Measurements from ENCODE around the gene PPP2R5C.
A peak's percentile ranks its signal among the peaks of the same experiment; 100 is the strongest.
"Not testable (repeated sequence)": the region's sequence is repeated elsewhere in the genome, so short reads cannot be mapped to it uniquely, and the experiment has no call there.

The PPP2R5C gene

DNA sequence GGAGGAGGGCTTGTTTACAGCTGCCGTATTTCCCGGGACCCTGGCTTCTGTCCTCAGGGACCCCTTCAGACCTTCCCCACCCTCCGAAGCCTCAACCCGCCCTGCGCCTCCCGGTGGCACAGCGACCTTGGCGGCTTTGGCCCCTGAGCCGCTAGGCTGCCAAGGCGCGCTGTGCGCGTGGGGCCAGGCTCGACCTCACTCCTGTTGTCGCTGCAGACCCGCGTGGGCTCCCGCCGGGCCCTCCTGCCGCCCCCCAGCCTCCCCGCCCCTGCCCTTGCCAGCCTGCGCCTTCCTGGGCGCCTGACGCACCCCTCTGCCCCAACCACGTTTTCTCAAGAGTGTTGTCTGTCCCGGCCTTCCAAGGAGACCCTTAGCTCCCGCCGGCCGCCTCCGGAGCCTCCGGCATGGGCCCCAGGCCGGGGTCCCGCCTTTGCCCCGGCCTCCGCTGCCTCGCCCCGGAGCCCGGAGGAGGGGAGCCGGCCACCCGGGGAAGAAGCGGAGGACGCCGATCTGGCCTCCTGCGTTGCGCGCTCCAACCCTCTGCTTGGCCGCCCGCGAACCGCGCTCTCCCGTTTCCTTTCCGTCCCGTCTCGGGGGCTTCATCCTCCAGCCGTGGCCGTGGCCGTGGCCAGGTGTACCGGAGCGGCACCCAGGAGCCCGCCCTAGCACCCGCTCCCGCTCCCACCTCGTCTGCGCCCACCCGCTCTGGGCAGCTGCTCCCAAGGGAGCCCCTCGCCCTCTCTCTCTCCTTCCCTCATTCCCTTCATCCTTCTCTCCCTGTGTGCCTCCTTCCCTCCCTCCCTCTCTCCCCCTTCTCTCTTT, 19.9 kb downstream of the PPP2R5C start:
- peak; percentile 39 for DNase-seq (ENCODE audit: low read depth)

DNA sequence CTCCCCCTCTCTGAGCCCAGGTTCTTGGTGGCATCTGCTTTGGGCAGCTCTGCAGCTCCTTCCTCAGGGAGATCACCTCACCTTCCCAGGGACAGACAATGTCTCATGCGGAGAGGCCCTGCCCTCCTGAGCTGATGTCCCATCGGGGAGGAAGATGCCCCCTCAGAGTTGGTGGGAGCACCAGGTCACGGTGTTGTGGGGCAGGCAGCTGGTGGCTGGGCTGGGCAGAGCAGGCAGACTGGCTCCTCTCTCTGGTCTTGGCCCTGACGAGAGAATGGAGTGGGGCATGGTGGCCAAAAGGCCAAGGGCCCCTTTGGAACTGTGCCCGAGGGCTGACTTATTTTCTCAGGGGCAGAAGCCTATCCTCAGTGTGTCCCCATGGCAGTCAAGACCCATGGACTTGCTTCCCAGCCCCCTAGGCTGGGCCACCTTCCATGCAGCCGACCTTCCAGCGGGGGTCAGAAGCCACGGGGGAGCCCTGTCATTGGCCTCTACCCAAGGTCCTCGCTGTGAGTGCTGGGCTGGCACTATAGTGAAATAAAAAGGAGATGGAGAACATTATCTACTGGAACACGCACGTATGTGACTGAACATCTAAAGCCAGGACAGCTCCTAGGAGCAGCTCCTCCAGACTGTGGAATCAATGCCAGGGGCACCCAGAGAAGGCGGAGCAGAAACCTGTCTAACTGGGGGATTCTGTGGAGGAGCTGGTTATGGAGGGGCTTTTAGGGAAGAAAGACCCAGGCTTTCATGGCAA, 21.9 kb downstream of the PPP2R5C start:
- no peak for DNase-seq (ENCODE audit: low read depth)

DNA sequence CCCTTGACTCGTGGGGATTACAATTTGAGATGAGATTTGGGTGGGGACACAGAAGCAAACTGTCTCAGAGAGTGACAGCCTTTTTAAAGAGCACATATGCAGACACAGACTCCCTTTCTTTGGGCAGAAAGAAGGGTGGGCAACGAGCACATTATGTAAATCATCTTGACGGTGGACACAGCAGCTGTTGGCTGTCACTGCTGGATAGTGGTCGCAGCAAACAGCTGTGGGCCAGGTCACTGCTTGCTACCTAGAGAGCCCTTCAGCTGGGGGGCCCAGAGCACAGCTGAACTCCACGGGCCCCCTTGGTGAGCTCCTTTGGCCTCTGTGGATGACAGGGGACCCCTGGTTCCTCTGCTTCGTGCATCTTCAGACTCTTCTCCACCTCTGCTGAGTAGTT, 23.1 kb downstream of the PPP2R5C start:
- no peak for DNase-seq (ENCODE audit: low read depth)

DNA sequence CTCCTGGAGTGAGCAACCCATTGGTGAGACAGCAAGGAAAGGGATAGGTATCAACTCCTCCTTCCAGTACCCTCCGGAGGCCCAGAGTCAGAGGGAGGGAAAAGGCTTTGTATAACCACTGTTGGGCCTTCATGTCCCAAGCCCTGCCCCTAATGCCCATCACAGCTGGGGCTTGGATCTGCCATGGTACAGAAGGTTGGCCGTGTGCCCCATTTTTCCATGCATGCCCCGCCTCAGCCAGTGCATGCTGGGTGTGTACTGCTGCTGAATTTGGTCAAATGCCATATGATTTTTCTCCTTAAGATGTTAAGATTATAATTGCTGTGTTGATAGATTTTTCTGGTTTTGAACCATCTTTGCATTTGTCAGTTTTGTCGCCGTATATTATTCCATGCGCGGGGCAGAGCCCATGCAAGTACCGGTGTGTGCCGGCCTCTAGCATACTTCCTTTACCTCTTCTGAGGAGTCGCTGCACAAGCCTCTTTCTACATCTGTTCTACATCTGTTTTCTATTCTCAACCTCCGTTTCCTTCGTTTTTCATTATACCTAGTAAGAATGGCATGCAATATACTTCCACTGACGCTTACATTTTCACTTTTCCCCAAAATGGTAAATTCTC, 26.6 kb downstream of the PPP2R5C start:
- DNase-seq (ENCODE audit: low read depth): no peak

DNA sequence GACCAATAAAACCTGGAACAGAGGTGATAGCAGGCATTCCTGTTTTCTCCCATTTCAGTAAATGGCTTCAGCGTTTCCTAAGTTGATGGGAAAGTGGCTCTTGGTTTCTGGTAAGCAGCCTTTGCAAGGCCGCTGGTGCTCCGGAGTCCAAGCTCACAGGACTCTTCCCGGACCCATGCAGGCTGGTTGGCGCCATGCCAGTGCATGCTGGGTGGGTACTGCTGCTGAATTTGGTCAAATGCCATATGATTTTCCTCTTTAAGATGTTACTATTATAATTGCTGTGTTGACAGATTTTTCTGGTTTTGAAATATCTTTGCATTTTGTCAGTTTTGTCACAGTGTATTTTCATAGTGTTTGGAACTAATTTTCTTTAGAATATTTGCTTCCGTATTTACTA, 27.7 kb downstream of the PPP2R5C start:
- DNase-seq (ENCODE audit: low read depth): no peak

DNA sequence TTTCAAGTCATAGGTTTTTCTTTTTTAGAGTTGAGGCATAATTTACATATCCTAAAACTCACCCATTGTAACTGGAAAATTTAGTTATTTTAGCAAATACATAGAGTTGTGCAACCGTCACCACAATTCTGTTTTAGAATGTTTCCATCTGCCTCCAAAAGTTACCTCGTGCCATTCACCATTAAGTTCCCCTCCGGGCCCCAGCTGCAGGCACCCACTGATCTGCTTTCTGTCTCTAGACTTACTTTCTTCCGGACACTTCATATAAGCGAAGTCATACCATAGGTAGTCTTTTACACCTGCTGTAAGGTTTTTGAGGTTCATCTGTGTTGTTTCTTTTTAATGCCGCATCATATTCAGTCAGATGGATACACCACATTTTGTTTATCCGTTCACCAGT, 28.7 kb downstream of the PPP2R5C start:
- no peak for DNase-seq (ENCODE audit: low read depth)

DNA sequence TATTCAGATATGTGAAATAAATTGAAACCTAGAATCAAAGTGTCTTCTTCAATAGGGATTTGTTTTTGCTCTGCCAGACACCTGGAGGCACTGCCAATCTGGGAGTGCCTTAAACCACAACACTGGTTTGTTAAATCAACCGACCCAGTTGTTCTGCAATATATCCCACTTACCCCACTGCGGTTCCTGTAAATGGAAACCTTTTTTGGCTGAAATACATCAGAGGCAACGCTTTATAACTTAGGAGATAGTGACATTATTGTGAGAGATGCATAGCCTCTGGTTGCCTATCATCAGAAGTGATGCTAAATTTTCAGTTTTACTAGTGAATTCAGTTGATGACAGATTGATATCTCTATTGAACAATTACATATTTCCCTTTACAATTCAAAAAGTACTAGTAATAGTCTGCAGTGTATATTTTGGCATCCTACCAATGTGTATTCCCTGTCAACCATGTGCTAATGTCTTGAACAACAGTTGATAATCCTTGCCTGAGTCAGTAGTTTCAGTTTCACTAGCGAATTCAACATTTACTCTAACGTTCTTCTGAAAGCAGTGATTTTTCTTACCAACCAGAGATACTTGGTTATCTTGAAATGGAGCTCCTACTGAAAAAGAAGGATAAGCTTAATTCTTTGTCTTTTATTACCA, 30.5 kb downstream of the PPP2R5C start:
- DNase-seq (ENCODE audit: low read depth): peak; percentile 49

DNA sequence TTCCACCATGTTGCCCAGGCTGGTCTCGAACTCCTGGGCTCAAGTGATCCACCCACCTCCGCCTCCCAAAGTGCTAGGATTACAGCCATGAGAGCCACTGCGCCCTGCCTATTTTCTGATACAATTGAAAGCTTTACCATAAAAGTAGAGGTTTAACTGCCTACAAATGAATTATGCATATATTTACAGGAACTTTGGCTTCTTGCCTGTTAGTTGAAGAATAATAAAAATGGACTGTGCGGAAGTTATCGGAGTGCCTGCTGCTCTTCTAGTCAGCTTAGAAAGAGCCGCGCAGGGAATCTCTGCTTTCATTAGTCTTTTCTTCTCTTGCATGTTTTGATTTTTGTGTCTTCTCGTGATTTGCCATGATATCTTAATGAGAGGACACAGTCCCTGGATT, 34.5 kb downstream of the PPP2R5C start:
- DNase-seq (ENCODE audit: low read depth): no peak

DNA sequence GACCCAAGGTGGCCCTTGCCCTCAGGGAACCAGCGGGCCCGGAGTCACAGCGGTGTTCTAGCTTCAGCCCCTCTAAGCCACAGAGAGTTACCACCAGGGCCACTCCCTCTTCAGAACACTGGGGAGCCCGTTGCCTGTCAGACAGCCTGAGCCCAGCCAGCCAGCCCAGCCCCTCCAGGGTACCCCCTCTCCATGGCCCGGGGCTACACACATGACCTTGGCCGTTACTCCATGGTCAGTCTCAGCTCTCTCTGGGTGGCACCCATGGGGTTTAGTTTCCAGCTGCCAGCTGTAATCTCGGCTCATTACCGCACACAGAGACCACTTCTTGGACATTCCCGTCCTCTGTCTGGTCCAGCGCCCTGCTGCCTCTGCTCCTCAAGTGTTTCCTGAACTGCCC, 35.0 kb downstream of the PPP2R5C start:
- no peak for DNase-seq (ENCODE audit: low read depth)

DNA sequence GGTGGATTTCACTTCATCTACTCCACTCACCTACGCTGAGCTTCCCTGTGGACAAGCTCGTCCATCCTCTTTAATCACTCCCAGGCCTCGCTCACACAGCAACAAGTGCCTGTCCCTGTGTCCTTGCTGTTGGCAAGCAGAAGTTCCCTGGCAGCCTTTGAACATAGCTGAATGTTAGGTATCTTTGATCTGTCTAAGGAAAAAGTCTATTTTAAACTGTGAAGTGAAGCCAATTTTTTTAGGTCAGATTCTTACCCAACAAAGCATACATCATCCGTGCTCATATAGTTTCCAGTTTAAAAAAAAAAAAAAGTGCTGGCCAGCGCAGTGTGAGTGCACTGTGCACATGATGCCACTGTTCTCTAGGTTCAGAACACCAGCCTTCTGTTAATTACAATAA, 36.3 kb downstream of the PPP2R5C start:
- DNase-seq (ENCODE audit: low read depth): no peak

DNA sequence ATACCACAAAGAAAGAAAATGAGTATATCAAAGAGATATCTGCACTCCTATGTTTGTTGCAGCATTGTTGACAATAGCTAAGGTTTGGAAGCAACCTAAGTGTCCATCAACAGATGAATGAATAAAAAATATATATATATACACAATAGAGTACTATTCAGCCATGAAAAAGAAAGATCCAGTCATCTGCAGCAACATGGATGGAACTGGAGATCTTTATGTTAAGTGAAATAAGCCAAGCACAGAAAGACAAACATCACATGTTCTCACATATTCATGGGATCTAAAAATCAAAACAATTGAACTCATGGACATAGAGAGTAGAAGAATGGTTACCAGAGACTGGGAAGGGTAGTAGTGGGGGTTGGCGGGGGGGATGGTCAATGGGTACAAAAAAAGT, 42.9 kb downstream of the PPP2R5C start:
- not testable (repeated sequence) for DNase-seq (ENCODE audit: low read depth)

DNA sequence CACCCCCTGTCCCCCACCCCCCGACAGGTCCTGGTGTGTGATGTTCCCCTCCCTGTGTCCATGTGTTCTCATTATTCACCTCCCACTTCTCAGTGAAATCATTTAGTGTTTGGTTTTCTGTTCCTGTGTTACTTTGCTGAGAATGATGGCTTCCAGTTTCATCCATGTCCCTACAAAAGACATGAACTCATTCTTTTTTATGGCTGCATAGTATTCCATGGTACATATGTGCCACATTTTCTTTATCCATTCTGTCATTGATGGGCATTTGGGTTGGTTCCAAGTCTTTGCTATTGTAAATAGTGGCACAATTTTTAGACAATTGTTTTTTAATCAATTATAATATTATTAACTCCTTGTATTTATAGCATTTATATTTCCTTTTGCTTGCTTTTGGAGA, 44.7 kb downstream of the PPP2R5C start:
- DNase-seq (ENCODE audit: low read depth): not testable (repeated sequence)

DNA sequence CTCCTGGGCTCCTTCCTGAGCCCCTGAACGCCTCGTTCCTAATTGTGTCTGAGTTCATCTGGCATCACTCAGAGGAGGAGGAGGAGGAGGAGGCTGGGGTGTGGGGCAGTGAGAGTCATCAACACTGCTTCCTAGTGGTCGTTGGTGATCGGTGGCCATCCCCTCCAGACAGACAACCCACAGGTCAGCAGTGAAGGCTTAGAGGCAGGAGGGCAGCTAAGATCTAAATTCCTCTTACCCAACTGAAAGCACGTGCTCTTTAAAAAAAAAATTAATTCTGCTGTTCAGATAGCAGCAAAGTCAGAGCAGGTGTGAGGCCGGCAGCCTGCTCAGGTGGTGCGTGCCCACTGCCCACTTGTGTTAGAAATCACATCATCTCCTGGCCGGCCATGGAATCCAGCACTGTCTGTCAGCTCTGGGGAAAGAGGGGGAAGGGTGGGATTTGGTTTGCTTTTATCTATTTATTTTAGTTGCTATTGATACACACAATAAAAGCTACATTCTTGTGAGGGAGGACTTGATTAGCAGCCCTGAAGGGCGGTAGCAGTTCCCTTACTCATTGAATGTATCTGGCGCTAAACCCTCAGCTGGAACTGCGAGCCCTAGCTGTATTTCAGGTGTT, 46.6 kb downstream of the PPP2R5C start:
- DNase-seq (ENCODE audit: low read depth): peak; percentile 27

DNA sequence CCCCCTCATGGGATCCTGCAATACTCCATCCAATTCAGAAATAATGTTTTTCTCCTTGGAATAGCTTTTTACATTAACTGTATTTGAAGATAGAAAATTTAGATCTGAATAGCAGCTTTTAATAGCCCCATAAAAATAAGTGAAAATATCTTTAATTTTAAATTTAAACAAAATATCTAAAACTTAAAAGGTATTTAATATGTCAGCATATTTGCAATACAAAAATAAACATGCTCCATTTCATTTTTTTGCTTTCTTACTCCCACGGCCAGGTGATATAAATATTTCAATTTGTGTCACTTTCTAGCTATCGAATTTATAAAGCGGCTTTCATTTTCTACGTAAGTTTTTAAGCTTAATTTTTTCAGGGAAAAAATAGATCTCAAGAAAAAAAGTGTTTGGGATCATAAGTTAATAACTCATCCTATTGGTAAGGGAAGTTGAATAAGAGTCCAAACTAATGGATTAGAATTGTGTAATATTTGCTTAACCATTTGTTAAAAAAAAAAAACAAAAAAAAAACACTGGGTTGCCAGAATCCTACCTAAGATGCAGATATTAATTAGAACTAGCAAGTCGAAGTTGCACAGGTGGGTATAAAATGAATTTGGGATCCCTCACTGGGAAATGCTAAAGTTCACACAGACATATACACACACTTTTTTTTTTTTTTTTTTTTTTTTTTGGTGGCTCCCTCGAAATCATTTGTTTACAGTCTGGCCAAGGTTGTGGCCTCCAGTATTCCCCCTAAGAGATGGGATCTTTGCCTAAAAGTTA, 47.6 kb downstream of the PPP2R5C start:
- no peak for DNase-seq (ENCODE audit: low read depth)

DNA sequence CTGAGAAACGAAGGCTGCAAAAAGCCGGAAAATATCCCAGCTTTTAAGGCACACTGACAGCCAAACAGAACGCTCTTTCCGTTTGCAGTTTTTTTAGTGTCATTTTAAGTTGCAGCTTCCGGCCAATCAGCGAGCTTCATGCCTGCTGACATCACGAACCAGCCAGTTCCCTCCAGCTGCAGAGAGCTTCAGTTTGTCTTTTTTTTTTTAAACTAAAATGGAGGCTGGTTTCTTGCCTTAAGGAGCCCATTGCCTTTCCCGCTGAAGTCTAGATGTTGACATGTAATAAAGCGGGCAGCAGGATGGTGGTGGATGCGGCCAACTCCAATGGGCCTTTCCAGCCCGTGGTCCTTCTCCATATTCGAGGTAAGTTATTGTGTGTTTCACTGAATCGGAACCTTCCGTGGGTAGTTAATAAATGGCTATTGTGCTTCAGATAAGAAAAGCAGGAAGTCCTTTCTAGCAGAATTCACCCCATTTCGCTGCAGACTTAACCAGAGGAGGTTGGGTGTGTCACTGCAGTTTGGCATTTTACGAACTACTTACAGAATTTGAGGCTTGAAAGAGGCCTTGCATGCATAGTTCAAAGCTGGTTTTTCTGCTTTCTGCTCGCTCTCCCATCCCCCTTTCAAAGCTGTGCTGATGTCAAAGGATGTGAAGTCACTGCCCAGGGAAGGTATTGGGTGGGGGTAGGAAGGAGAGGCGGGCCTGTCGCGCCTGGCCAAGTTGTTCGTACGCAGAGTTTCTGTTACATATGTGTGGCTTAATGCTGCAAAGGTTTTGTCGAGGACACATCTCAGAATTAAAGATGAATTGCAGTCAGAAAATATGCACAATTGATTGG, 48.4 kb downstream of the PPP2R5C start:
- DNase-seq (ENCODE audit: low read depth): peak; percentile 95

DNA sequence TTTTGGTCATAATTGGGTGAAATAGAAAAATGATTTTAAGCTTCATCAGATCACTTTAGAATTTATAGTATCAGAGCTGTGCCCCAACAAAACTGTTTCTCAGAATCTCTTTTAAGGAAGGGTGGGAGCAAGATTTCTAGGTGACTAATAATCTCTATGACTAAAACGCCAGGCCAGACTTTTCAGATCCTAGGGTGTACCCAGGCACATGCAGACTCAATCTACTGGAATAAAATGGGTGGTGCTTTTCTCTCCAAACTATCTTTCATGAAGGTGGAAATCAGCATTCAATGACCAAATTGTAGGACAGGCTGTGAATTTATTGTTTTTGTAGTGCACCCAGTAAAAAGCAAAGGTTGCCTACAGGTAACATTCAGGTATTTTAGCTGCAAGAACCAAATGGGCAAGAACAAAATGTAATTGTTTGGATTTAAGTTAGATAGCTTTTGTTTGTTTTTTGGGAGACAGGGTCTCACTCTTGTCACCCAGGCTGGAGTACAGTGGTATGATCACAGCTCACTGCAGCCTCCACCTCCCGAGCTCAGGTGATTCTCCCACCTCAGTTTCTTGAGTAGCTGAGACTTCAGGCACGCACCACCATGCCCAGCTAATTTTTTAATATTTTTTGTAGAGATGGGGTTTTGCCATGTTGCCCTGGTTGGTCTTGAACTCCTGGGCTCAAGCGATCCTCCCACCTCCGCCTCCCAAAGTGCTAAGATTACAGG, 49.5 kb downstream of the PPP2R5C start:
- DNase-seq (ENCODE audit: low read depth): peak; percentile 42

DNA sequence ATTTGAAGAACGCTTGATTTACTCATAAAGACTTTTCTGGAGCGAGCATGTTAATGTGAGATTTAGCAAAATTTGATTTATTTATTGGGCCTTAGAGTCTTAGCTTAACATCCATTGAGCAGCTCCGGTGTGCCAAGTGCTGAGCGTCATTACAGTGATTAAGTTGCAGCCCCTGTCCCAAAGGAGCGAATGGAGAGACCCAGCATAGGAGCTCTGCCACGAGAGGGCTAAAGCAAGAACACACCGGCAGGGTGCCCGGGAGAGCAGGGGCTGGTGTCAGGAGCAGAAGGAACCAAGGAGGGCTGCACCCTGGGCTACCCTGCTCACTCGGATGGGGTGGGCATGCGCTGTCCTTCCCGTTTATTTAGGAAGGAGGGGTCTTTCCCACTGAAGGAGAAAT, 50.6 kb downstream of the PPP2R5C start:
- no peak for DNase-seq (ENCODE audit: low read depth)

DNA sequence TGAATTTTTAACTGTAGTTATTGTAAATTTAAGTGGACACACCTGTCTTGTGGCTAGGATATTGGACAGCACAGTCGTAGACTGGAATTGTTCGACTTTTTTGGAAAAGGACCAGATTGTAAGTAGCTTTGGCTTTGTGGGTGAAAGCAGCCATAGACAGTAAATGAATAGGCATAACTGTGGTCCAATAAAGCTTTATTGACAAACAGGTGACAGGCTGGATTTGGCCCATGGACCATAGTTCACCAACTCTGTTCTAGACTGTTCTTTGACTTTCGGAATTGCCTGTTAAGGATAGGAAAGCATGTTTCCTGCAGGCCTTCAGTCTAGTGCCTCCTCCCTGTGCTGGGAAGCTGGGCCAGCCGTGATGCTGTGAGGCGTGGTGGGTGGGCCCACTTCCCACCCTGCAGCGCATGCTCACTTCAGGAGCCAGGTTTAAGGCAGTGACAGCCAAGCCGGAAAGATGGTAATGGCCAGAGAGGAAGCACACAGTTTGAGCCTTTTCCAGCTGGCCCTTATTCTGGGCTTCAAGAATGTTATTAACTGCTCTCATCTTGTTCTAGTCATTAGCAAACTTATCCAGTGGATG, 51.8 kb downstream of the PPP2R5C start:
- no peak for DNase-seq (ENCODE audit: low read depth)

DNA sequence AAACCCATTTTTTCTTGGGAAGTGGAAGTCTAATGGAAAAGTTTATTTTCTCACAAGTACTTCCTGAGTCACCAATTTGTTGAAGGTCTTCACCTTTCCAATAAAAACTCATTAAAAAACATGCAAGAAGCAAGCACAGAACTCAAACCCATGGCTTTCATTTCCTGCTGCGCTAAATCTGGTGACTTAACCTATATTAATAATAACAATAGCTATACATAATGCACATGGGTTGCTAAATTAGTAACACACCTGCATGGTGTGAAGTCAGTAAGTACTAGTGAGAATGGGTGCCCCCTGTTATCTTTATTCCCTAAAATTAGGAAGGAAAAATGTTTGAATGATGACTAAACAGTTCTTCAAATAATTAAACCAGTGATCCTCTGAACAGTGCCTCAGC, 52.3 kb downstream of the PPP2R5C start:
- DNase-seq (ENCODE audit: low read depth): no peak
